ENCODE data around the gene SH3BP5.
A peak's percentile ranks its signal among the peaks of the same experiment; 100 is the strongest.
"Not testable (repeated sequence)": the region's sequence is repeated elsewhere in the genome, so short reads cannot be mapped to it uniquely, and the experiment has no call there.

SH3BP5 gene, protein sequence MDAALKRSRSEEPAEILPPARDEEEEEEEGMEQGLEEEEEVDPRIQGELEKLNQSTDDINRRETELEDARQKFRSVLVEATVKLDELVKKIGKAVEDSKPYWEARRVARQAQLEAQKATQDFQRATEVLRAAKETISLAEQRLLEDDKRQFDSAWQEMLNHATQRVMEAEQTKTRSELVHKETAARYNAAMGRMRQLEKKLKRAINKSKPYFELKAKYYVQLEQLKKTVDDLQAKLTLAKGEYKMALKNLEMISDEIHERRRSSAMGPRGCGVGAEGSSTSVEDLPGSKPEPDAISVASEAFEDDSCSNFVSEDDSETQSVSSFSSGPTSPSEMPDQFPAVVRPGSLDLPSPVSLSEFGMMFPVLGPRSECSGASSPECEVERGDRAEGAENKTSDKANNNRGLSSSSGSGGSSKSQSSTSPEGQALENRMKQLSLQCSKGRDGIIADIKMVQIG

DNA sequence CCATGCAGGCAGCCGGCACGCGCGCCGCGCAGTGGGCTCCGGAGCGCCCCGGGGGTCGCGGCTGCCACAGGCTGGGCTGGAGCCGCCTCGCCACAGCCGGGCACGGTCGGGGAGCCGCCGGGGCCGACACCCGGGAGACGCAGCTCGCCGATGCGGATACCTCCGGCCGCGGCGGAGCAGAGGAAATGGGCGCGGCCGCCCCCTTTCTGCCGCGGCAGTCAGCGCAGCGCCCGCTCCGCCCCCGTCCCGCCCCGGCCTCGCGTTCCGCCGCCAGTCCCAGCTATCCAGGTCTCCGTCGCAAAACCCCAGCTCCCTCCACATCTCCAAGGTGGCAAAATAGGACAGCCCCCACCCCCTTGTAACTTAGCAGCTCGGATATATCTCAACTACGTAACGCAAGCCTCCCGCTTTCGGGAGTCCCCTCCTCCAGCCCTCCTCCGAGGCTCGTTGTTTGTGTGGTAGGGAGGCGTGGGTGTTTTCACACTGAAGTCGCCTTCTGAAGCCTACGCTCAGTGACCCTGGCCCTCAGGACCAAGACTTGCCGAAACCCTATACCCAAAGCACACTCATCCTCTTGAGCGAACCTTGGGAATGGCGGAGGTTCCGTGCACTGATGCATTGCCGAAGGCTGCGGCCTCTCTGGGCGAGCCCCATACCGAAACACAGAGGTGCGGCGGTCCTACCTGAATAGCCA lies at the start of gene SH3BP5:
SH3BP5 (minus strand) TSS at position 182 of the 694 bp plus-strand sequence; CDS start at position 4, 178 bp downstream.
- DNase-seq = peak; percentile 69

DNA sequence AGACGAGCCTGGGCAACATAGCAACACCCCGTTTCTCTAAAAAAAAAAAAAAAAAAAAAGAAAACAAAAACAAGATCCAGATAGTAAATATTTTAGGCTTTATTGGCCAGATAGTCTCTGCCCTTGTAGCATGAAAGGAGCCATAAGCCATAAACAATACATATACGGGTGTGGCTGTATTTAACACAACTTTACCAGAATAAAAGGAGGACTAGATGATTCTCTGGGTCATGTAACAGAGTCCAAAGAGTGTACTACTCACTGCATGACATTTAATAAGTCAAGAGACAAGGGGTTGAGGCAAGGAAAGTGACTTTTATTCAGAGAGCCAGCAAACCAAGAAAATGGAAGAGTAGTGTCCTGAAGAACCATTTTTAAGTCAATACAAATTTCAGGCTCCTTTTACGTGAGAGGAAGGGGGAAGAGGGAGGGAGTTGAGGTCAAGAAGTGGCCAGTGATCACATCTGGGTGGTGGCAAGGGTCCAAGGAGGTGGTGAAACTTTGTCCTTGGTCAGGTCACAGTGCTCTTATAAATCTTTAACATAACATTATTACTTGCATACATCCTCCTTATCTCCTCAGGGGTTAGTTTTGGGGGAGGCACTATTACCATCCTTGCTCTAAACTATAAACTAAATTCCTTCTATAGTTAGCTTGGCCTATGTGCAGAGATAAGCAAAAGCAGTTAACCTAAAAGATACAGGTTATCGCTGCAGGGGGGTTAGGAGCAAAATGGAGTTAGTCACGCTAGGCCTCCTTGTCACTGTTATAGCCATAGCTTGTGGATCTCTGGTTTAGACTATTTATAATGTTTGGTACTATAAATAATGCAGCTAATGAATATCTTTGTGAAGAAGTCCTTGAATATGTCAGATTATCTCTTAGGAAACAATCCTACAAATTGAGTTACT lies 48.8 kb upstream of the SH3BP5 start:
- no peak for DNase-seq

DNA sequence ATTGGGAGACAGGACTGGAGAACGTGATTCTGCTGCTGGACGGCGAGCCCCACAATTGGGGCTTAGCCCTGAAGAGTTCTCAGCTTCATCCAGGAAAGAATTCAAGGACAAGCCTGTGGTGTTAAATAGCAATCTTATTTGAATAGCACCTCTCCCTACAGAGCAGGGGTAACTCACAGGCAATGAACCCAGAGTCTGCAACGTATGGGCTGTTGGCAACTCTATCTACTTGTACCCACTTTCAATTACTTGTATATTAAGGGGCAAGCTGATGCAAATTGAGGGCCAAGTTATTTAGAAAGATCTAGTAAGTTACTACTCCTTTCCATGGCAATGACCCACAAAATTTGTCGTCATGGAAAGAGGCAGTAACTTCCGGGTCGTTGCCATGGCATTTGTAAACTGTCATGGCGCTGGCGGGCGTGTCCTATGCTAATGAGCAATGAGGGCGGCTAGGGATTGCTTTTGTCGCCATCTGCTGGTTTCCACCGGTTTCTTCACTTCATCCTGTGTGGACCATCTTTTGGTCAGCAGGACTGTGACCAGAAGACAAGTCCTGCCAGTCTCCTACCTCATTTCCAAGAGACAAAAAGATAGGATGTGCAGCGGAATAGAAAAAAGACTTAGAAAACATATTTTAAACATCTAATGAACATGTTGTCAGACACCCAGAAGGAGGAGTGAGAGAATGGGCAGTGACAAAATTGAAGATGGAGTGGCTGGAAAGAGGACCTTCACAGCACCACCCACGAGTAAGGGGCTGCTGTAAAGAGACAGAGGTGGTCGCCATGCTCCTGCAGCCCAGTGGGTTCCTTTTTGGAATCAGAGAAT lies 45.8 kb upstream of the SH3BP5 start:
- peak; percentile 88 for DNase-seq

DNA sequence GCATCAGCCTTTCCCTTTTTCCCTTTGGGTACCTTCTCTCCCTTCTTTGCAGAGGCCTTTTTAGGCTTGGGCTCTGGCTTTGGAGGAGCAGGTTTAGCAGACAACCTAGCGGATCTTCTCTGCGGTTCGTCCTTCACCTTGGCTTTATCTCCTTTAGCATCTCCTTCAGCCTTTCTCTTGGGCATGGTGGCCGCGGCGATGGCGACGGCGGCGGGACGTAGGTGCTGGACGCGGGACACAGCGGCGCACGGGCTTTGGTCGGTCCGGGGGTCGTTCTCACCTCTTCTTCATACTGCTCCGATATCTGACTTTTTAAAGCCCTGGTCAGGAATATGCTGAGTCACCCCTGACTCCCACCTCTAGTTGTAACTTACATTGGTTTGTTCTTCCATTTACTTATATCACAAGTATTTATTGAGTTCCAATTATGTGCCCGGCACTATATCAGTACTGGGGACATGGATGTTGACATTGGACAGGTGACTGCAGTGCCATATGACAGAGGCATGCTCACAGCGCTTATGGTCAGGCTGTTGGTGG lies 43.1 kb upstream of the SH3BP5 start:
- no peak for DNase-seq

DNA sequence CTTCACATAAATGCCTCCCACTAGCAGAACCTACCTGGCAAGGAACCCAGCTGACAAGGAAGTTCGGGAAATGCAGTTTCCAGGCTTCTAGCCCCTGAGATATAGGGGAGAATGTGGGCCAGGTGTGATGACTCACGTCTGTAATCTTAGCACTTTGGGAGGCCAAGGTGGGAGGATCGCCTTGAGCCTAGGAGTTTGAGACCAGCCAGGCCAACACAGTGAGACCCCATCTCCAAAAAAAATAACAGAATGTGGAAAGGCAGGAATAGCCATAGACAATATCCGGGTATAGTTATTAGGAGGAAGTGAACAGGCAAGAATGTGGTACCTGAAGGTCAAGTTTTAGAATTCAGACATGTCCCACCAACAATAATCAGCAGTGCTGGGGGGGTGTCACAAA lies 40.5 kb upstream of the SH3BP5 start:
- no peak for DNase-seq

DNA sequence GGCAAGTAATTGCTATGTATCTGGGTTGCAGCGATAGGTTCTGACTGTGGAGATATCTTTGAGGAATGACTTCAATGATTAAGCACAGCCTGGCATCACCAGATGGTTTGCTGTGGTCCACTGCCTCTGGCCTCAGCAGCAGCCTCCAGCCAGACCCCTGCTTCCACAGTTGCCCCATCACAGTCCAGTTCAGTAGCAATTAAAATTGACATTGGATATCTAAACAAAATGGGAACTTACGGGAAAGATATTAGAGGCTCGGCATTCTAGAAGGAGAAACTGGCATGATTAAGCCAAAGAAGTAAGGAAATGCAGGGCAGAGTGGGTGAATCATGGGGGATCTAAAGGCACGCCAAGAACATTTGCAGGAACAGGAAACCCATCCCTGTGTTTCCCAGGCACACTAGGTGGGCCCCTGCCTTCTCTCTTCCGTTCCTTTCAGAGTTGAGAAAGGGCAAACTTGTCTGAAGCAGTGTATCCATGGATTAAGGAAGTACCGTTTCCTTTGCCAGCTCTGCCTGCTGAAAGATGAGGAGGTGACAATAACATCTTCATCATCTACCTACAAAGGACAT lies 36.3 kb upstream of the SH3BP5 start:
- DNase-seq = no peak

DNA sequence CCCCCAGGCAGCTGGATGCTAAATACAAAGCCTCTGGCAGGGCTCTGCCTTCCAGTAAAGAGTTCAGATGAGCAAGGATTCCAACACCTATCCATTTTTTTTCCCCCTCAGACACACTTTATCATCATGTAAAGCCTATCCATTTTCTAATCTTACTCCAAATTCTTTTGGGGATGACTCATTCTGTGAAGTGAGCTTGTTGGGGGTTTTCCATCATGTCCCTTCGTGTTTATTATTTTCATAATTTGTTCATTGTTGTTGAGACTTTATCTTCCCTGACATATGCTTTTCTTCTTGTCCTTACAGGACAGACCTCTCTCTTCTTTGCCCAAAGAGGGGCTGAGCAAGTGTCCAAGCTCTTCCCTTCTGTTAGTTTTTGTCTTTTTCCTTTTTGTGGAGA lies 34.7 kb upstream of the SH3BP5 start:
- no peak for DNase-seq

DNA sequence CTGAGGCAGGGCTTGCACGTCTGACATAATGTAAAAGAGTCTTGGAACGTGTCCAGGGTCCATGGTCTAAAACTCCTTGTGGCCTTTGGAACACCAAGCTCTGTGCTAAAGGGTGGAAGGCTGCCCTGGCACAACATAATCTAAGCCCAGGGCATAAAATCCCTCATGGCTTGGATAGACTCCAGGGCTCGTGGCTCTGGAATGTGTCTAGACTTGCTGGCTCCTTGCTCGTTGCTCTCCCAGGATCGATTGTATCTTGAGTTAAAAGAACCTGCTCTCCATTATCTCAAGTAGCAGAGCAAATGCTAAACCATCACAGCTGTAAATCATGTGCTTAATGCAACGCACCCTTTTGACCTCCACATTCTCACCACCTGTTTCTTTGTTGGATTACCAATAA lies 31.7 kb upstream of the SH3BP5 start:
- DNase-seq = not testable (repeated sequence)

DNA sequence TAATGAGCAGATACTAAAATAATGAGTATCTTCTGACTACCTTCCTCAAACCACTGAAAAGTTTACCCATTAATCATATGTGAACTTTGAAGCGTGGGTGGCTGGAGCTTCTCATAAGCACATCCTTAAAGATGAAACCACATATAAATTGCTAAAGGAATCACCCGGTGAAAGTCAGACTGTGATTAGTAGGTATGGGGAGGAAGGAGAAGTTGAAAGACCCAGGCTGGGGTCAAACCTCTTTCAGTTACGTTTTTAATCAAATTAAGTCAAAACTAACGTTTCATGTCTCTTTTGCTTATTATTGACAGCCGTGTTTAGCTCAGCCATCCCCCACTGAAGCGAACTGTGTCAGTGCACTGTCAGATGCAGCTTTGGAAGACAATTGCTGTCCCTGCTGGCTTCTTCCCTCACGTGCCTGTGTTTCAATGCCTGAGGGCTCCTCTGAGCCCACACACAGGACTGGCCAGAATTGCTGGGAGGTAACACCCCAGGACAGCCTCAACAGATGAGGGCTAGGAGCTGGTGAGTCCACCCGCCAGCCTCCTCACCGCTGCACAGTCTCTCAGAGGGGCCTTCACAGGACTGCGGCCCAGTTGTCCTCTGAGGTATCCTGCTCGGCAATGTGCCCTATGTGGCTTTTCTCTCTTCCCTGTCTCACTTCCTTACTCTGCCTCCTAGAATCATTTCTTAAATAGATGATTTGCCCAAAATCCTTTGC lies 29.3 kb upstream of the SH3BP5 start:
- no peak for DNase-seq

DNA sequence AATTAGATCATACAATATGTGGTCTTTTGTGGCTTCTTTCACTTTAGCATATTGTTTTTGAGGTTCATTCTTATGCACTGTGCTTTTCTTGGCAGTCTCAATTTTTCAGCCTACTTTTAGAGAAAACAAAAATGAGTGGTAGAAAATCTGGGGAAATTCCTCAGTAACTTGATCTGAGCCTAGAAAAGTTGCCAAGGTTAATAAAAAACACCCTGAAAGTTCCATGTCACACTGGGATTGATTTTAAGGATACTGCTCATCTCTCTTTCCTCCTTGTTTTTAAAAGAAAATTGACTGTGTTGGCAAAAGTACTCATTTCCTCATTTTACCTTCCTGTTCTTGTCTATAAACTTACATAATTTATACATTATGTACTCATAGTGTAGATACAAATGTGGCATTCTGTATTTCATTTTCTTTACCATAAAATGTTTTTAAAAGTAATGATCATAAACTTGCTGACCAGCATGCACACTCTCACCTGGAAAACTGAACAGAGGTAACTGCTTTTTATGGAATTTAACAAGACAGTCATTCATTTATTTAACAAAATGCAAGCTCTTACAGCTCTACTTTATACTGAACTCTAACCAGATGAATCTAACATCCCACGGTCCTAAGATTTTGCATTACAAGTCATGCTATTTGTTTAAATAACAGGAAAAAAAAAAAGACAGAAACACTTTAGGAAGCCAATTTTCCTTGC lies 28.6 kb upstream of the SH3BP5 start:
- no peak for DNase-seq

DNA sequence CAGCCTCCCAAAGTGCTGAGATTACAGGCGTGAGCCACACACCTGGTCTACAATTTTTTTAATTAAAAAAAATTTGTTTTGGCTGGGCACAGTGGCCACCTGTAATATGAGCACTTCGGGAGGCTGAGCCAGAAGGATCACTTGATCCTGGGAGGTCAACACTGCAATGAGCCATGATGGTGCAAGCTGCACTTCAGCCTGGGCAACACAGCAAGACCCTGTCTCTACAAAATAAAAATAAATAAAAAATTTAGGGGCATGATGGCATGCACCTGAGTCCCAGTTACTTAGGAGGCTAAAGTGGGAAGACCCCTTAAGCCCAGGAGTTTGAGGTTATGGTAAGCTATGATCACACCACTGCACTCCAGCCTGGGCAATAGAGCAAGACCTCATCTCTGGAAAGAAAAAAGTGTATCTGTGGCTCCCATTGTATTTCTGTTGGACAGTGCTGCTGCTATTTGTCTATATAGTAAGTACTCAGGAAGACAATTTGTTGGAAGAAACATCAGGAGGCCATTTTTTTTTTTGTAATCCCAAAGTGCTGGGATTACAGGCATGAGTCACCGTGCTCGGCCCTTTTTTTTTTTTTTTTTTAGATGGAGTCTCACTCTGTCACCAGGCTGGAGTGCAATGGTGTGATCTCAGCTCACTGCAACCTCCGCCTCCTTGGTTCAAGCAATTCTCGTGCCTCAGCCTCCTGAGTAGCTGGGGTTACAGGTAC lies 27.5 kb upstream of the SH3BP5 start:
- DNase-seq = no peak

DNA sequence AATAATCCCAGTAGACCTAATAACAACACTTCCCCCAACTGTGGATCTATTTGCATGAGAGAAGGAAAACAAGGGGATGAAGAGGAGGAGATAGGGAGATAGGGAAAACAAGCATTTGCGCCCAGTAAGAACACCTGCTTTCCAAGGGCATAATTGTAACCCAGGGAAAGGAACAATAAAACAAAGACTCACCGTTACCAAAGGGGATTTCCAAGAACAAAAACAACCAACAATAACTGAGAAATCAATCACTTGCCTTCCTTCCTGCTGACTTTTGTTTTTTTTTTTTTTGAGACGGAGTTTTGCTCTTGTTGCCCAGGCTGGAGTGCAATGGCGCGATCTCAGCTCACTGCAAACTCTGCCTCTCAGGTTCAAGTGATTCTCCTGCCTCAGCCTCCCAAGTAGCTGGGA lies 24.3 kb upstream of the SH3BP5 start:
- DNase-seq = not testable (repeated sequence)

DNA sequence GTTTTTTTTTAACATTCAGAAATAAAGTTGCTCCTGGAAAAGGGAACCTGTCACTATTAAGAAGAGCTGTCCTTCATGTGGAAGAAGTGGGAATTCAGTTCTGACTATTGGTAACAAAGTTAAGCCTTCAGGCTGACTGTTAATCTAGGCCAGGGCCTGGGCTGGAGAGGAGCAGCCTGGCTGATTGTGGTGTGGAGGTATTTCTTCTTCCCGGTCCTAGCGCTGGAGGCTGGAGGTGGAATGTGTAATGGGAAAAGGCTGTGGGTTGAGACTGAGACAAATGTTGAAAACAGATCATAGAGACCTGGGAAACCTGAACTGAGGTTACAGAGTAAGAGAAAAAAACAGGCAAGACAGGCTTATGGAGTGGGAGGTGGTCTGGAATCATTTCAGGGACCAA lies 23.8 kb upstream of the SH3BP5 start:
- DNase-seq = no peak

DNA sequence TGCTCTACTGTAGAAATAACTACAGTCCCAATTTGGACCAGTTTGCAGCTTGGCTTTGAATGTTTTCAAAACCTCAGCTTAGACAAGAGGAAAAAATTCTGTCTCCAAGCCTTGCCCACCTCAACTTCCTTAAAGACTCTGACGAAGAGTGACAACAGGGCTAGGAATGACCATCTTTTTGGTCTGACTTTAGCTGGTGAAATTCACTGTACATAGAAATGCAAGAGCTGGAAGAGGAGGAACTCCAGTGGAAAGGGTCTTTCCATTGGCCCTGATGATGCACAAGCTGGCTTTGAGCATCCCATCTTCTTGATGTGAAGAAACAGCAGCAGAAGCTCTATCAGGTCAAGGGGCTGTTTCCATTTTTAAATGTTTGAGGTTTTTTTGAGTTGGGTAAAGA lies 22.7 kb upstream of the SH3BP5 start:
- no peak for DNase-seq

DNA sequence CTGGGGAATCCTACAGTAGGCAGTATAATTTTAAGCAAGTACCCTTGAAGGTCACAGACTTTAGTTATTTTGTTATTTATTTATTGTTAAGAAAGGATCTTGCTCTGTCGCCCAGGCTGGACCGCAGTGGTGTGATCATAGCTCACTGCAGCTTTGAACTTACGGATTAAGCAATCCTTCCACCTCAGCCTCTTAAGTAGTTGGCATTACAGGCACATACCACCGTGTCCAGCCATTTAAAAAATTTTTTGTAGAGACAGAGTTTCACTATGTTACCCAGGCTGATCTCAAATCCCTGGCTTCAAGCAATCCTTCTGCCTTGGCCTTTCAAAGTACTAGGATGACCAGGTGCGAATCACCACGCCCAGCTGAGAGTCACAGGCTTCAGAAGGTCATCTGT lies 22.1 kb upstream of the SH3BP5 start:
- DNase-seq = no peak

DNA sequence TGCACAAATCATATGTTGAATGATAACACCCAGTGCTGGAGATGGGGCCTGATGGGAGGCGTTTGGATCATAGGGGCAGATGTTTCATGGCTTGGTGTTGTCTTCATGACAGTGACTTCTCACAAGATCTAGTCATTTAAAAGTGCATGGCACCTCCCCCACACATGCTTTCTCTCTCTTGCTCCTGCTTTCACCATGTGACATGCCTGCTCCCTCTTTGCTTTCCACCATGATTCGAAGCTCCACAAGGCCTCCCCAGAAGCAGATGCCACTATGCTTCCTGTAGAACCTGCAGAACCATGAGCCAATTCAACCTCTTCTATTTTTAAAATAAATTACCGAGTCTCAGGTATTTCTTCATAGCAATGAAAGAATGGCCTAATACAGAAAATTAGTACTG lies 17.8 kb upstream of the SH3BP5 start:
- DNase-seq = no peak

DNA sequence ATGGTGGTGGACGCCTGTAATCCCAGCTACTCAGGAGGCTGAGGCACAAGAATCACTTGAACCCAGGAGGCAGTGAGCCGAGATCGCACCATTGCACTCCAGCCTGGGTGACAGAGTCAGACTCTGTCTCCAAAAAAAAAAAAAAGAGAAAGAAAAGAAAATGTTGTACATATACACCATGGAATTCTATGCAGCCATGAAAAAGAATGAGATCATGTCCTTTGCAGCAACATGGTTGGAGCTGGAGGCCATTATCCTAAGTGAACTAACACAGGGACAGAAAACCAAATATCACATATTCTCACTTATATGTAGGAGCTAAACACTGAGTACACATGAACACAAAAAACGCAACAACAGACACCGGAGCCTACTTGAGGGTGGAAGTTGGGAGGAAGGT lies 17.1 kb upstream of the SH3BP5 start:
- DNase-seq = not testable (repeated sequence)

DNA sequence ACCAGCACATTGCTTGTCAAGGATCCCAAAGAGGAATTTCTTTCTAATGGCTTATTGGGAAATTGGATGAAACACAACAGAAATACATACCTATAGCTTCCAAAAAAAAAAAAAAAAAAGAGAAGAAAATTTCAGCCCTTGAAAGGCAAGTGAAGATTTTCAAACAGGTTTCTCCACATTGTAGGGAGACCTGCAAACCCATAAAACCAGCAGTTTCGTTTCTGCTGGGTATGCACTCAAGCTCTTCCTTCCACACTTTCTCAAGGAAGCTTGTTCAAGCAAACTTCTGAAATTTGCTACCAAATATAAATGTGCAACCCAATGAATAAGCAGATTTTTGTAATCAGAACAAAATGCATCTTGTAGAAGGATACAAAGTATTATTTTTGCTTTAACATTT lies 15.9 kb upstream of the SH3BP5 start:
- no peak for DNase-seq

DNA sequence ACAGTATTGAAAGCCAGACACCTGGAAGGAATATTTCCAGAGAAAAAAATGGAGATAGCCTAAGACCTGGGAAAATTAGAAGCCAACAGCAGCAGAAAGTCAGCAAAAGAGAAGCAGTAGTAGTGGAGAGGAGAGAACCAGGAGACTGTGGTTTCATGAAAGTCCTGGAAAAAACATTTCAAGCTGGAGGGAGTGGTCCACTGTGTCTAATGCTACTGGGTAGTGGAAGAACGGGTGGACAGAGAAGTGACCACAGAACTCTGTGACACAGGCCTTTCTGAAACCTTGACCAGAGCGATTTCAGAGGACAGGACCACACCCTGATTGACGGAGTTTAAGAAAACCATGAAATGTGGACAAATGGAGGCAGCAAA lies 15.3 kb upstream of the SH3BP5 start:
- no peak for DNase-seq

Measured in DMS53 (cell line).